ENCODE measurements around the gene EIF4E2.
A peak's percentile ranks its signal among the peaks of the same experiment; 100 is the strongest.

EIF4E2 gene

DNA sequence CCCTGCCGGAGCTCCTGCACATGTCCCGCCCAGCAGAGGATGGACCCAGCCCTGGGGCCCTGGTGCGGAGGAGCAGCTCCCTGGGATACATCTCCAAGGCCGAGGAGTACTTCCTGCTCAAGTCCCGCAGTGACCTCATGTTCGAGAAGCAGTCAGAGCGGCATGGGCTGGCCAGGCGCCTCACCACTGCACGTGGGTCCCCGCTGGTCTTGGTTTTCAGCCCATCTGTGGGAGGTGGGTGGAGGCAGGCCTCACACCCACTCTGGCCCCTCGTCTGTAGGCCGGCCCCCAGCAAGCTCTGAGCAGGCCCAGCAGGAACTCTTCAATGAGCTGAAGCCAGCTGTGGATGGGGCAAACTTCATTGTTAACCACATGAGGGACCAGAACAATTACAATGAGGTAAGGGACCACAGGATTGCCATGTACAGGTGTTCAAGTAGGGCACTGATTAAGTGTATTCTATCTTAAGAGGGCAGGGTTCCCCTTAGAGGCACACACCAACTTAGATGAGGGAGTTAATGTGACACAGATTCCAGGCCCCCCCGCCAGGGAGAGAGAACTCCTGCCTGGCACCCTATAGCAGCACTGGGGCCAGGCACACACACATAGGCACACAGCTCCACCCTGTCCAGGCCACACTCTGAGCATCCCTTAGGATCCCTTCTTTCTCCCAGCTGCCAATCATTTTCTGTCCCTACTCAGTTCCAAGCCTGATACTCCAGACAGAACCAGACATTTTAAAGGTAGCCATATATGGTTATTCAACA is 16.4 kb upstream of the EIF4E2 start:
- no peaks in the 10 kb centered on the region for H3K27me3 ChIP-seq (ENCODE audit: low read depth, low read length)
- no peak overlapping the region for H3K4me2 ChIP-seq (ENCODE audit: low read length)
- H3K9ac ChIP-seq (ENCODE audit: low read length): no peak overlapping the region
- no peak overlapping the region for H3K27ac ChIP-seq (ENCODE audit: low read length)
- H3K79me2 ChIP-seq (ENCODE audit: low read length): no peaks in the 10 kb centered on the region
- no peak overlapping the region for H3K4me3 ChIP-seq (ENCODE audit: low read length)
- no peak overlapping the region for H2AFZ ChIP-seq (ENCODE audit: low read depth, low read length)
- H4K20me1 ChIP-seq (ENCODE audit: insufficient read depth, low read length): no peaks in the 10 kb centered on the region
- H3K36me3 ChIP-seq (replicated peaks; ENCODE audit: low read depth, low read length): no peaks in the 10 kb centered on the region
- H3K9me3 ChIP-seq (ENCODE audit: insufficient read depth, low read length): no peaks in the 10 kb centered on the region
- TF ChIP-seq EZH2phosphoT487 (IDR thresholded peaks at IDR 0.05; ENCODE audit: low read depth): no peak
- no peaks in the 10 kb centered on the region for H3K4me1 ChIP-seq (ENCODE audit: low read length)

DNA sequence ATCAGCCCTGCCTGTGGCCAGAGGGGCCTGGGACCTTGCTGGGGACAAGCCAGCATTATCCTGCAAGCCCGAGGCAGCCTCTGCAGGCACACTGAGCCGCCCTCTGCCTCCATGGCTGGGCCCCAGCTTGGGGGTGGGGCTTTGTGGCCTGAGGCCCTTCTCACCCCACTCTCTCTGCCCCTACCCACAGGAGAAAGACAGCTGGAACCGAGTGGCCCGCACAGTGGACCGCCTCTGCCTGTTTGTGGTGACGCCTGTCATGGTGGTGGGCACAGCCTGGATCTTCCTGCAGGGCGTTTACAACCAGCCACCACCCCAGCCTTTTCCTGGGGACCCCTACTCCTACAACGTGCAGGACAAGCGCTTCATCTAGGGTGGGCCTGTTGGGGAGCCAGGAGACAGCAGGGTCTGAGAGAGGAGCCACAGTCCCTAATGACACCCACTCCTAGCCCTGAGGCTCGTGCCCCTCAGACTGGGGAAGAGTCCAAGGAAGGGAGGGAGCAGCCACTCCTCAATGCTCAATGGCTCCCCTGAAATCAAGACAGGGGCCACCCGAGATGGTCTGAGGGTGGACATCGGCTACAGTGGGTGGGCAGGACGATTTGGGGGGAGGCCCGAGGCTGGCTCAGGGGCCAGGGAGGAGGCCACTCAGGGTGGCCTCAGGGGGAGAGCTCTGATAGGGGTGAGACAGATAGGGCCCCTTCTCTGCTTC is 15.4 kb upstream of the EIF4E2 start:
- Histone ChIP-seq H3K4me3 (ENCODE audit: low read length) (no peak overlapping the region), H3K4me1 (ENCODE audit: low read length) (no peaks in the 10 kb centered on the region), H2AFZ (ENCODE audit: low read depth, low read length) (no peak overlapping the region), H3K27me3 (ENCODE audit: low read depth, low read length) (no peaks in the 10 kb centered on the region), H3K9ac (ENCODE audit: low read length) (no peak overlapping the region), H3K9me3 (ENCODE audit: insufficient read depth, low read length) (no peaks in the 10 kb centered on the region), H4K20me1 (ENCODE audit: insufficient read depth, low read length) (no peaks in the 10 kb centered on the region), H3K27ac (ENCODE audit: low read length) (no peak overlapping the region), H3K79me2 (ENCODE audit: low read length) (no peaks in the 10 kb centered on the region), H3K36me3 (replicated peaks; ENCODE audit: low read depth, low read length) (no peaks in the 10 kb centered on the region), H3K4me2 (ENCODE audit: low read length) (no peak overlapping the region)
- TF ChIP-seq, protein P1, sequence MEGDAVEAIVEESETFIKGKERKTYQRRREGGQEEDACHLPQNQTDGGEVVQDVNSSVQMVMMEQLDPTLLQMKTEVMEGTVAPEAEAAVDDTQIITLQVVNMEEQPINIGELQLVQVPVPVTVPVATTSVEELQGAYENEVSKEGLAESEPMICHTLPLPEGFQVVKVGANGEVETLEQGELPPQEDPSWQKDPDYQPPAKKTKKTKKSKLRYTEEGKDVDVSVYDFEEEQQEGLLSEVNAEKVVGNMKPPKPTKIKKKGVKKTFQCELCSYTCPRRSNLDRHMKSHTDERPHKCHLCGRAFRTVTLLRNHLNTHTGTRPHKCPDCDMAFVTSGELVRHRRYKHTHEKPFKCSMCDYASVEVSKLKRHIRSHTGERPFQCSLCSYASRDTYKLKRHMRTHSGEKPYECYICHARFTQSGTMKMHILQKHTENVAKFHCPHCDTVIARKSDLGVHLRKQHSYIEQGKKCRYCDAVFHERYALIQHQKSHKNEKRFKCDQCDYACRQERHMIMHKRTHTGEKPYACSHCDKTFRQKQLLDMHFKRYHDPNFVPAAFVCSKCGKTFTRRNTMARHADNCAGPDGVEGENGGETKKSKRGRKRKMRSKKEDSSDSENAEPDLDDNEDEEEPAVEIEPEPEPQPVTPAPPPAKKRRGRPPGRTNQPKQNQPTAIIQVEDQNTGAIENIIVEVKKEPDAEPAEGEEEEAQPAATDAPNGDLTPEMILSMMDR (IDR thresholded peaks at IDR 0.05; ENCODE audit: low read depth, low read length): no peak
- no peak for TF ChIP-seq EZH2phosphoT487 (IDR thresholded peaks at IDR 0.05; ENCODE audit: low read depth)

DNA sequence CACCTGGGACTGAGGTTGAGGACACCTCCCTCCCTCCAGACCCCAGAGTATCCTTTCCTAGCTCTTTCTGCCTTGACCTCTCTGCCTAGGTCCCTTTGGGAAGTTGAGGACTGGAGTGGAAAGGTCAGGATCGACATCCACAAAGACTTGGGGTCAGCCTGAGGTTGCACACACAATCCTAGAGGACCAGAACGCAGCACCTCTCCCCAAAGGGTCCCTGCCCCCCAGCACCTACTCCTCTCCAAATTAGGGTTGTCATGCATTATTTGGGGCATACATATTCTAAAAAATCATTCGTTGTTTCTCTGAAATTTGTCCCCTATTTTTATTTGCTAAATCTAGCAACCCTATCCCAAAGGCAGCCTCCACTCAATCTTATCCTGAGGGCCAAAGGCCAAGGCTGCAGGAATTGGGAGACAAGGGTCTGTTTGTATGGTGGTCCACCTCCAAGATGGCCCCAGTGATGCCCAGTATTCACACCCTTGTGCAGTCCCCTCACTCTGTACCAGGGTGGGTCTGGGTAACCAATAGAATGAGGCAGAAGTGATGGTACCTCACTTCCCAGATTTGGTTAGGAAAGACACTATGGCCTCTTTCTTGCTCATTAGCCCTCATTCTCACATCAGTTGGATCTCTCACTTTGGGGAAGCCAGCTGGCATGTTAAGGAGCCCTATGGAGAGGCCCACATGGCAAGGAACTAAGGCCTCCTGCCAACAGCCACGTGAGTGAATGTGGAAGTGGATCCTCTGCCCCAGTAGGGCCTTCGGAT is 14.5 kb upstream of the EIF4E2 start:
- Histone ChIP-seq H3K9me3 (ENCODE audit: insufficient read depth, low read length) (no peaks in the 10 kb centered on the region), H3K9ac (ENCODE audit: low read length) (no peak overlapping the region), H4K20me1 (ENCODE audit: insufficient read depth, low read length) (no peaks in the 10 kb centered on the region), H2AFZ (ENCODE audit: low read depth, low read length) (no peak overlapping the region), H3K27me3 (ENCODE audit: low read depth, low read length) (no peaks in the 10 kb centered on the region), H3K4me1 (ENCODE audit: low read length) (no peaks in the 10 kb centered on the region), H3K36me3 (replicated peaks; ENCODE audit: low read depth, low read length) (no peaks in the 10 kb centered on the region), H3K4me2 (ENCODE audit: low read length) (no peak overlapping the region), H3K4me3 (ENCODE audit: low read length) (no peak overlapping the region), H3K27ac (ENCODE audit: low read length) (no peak overlapping the region), H3K79me2 (ENCODE audit: low read length) (no peaks in the 10 kb centered on the region)
- TF ChIP-seq, protein P1 (IDR thresholded peaks at IDR 0.05; ENCODE audit: low read depth, low read length): no peak
- no peak for TF ChIP-seq EZH2phosphoT487 (IDR thresholded peaks at IDR 0.05; ENCODE audit: low read depth)

DNA sequence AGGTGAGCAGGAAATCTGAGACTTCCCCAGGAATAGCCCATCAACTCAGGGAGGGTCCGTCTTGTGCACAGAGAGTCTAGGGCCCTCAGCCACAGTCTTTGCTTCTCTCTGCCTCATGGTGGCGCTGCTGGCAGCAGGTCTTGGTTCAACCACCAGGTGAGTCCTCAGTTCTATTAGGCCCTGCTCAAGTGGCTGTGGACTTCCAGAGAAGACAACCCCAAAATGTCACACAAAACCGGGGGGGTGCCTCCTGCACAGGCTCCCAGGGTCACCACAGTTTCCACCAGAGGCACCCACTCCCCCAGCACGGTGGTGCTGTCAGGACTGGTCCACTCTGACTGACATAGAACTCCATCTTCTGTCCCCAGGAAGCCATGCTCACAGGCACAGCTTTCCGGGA is 13.4 kb upstream of the EIF4E2 start:
- no peak overlapping the region for H3K27ac ChIP-seq (ENCODE audit: low read length)
- no peak overlapping the region for H3K4me2 ChIP-seq (ENCODE audit: low read length)
- no peak for TF ChIP-seq EZH2phosphoT487 (IDR thresholded peaks at IDR 0.05; ENCODE audit: low read depth)
- TF ChIP-seq, protein P1 (IDR thresholded peaks at IDR 0.05; ENCODE audit: low read depth, low read length): peak; percentile 35

More for the DNA sequence above, 13.4 kb upstream of the EIF4E2 start:
- Histone ChIP-seq H4K20me1 (ENCODE audit: insufficient read depth, low read length) (no peaks in the 10 kb centered on the region), H3K9me3 (ENCODE audit: insufficient read depth, low read length) (no peaks in the 10 kb centered on the region), H3K4me1 (ENCODE audit: low read length) (no peaks in the 10 kb centered on the region), H3K36me3 (replicated peaks; ENCODE audit: low read depth, low read length) (no peaks in the 10 kb centered on the region), H2AFZ (ENCODE audit: low read depth, low read length) (no peak overlapping the region), H3K27me3 (ENCODE audit: low read depth, low read length) (no peaks in the 10 kb centered on the region), H3K79me2 (ENCODE audit: low read length) (no peaks in the 10 kb centered on the region), H3K9ac (ENCODE audit: low read length) (no peak overlapping the region), H3K4me3 (ENCODE audit: low read length) (no peak overlapping the region)

Measured in OCI-LY3 (cell line).